HG02759 (cell line): ENCODE measurements around the gene MEDAG.

Experiments
- ATAC-seq: cut with Tn5 transposase; IDR thresholded peaks from one replicate; pipeline ENCODE4 v1.9.1; 2021; ENCODE audit warnings: mild to moderate bottlenecking, moderate library complexity; ENCODE audit not compliant: unreplicated experiment

The MEDAG gene

GRCh38 chr13:30905932-30906383 lies at the start of gene MEDAG:
MEDAG (plus strand) TSS chr13:30906271; CDS start chr13:30906516, 245 bp downstream.
- no peak for ATAC-seq

- ATAC-seq = no peak
Observed at GRCh38 chr13:30857018-30857417, 49.1 kb upstream of the MEDAG start.

- no peak for ATAC-seq
Observed at GRCh38 chr13:30857636-30858035, 48.4 kb upstream of the MEDAG start.

- no peak for ATAC-seq
Observed at GRCh38 chr13:30859326-30859725, 46.7 kb upstream of the MEDAG start.

- no peak for ATAC-seq
Observed at GRCh38 chr13:30861163-30861562, 44.9 kb upstream of the MEDAG start.

GRCh38 chr13:30861836-30862467 lies 44.1 kb upstream of the MEDAG start:
- ATAC-seq = no peak

GRCh38 chr13:30862707-30863106 lies 43.4 kb upstream of the MEDAG start:
- ATAC-seq = no peak

GRCh38 chr13:30863231-30863630 lies 42.8 kb upstream of the MEDAG start:
- ATAC-seq = no peak

GRCh38 chr13:30863796-30864195 lies 42.3 kb upstream of the MEDAG start:
- no peak for ATAC-seq

GRCh38 chr13:30864433-30865122 lies 41.5 kb upstream of the MEDAG start:
- ATAC-seq = no peak

- peak; percentile 89 for ATAC-seq
Observed at GRCh38 chr13:30865123-30866049, 40.7 kb upstream of the MEDAG start.

- no peak for ATAC-seq
Observed at GRCh38 chr13:30866677-30867076, 39.4 kb upstream of the MEDAG start.

GRCh38 chr13:30867089-30867669 lies 38.9 kb upstream of the MEDAG start:
- ATAC-seq = no peak

GRCh38 chr13:30868799-30869470 lies 37.1 kb upstream of the MEDAG start:
- ATAC-seq = no peak

- no peak for ATAC-seq
Observed at GRCh38 chr13:30869491-30869890, 36.6 kb upstream of the MEDAG start.

- peak; percentile 70 for ATAC-seq
Observed at GRCh38 chr13:30870049-30870884, 35.8 kb upstream of the MEDAG start.

- ATAC-seq = no peak
Observed at GRCh38 chr13:30870916-30871587, 35.0 kb upstream of the MEDAG start.

- no peak for ATAC-seq
Observed at GRCh38 chr13:30871588-30872275, 34.3 kb upstream of the MEDAG start.

- ATAC-seq = no peak
Observed at GRCh38 chr13:30872276-30872594, 33.8 kb upstream of the MEDAG start.
